Measurements from ENCODE around the gene GBX1.

GRCh38 chr7:151115836-151116418 is 51.6 kb downstream of the GBX1 start:
- TF ChIP-seq, protein P1, sequence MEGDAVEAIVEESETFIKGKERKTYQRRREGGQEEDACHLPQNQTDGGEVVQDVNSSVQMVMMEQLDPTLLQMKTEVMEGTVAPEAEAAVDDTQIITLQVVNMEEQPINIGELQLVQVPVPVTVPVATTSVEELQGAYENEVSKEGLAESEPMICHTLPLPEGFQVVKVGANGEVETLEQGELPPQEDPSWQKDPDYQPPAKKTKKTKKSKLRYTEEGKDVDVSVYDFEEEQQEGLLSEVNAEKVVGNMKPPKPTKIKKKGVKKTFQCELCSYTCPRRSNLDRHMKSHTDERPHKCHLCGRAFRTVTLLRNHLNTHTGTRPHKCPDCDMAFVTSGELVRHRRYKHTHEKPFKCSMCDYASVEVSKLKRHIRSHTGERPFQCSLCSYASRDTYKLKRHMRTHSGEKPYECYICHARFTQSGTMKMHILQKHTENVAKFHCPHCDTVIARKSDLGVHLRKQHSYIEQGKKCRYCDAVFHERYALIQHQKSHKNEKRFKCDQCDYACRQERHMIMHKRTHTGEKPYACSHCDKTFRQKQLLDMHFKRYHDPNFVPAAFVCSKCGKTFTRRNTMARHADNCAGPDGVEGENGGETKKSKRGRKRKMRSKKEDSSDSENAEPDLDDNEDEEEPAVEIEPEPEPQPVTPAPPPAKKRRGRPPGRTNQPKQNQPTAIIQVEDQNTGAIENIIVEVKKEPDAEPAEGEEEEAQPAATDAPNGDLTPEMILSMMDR (IDR thresholded peaks at IDR 0.05) = no peak
- no peak for TF ChIP-seq ZFX (IDR thresholded peaks at IDR 0.05; ENCODE audit: borderline replicate concordance)
